ENCODE measurements around the gene CHCHD6.

CHCHD6 gene

DNA sequence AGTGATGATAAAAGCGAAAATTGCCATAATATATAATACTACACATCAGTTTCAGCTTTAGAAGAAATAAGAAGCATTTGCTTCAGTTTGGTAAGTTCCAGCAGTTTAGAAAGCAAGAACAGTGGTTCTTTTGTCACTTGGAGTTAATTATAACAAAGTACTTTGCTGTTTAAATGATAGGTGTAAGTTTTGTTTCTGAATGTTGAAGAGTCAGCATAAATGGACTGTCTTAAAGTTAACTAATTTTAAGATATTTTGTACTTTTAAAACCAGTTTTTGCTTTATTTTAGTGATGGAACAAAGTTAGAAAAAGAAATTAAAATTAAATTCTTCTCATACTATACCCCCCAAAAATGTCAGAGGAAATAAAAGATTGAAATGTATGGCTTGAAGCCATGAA lies 24.6 kb downstream of the CHCHD6 start:
- no peaks in the 10 kb centered on the region for H3K79me2 ChIP-seq (ENCODE audit: insufficient read depth, low read length)
- H3K27me3 ChIP-seq (ENCODE audit: low read length) = no peaks in the 10 kb centered on the region
- H3K4me3 ChIP-seq (ENCODE audit: insufficient read depth, low read length, poor library complexity, severe bottlenecking) = no peak overlapping the region
- no peaks in the 10 kb centered on the region for H3F3A ChIP-seq (ENCODE audit: insufficient read depth)
- H4K20me1 ChIP-seq (ENCODE audit: low read depth, low read length) = no peaks in the 10 kb centered on the region
- H3K27ac ChIP-seq (ENCODE audit: low read depth, low read length) = no peak overlapping the region
- TF ChIP-seq, protein P1, sequence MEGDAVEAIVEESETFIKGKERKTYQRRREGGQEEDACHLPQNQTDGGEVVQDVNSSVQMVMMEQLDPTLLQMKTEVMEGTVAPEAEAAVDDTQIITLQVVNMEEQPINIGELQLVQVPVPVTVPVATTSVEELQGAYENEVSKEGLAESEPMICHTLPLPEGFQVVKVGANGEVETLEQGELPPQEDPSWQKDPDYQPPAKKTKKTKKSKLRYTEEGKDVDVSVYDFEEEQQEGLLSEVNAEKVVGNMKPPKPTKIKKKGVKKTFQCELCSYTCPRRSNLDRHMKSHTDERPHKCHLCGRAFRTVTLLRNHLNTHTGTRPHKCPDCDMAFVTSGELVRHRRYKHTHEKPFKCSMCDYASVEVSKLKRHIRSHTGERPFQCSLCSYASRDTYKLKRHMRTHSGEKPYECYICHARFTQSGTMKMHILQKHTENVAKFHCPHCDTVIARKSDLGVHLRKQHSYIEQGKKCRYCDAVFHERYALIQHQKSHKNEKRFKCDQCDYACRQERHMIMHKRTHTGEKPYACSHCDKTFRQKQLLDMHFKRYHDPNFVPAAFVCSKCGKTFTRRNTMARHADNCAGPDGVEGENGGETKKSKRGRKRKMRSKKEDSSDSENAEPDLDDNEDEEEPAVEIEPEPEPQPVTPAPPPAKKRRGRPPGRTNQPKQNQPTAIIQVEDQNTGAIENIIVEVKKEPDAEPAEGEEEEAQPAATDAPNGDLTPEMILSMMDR (IDR thresholded peaks at IDR 0.05; ENCODE audit: insufficient read depth, low read length, poor library complexity, severe bottlenecking) = no peak
- TF ChIP-seq EZH2phosphoT487 (conservative IDR thresholded peaks at IDR 0.05; ENCODE audit: low read length) = no peak
- H2AFZ ChIP-seq (ENCODE audit: low read depth, low read length, severe bottlenecking) = no peak overlapping the region
- no peaks in the 10 kb centered on the region for H3K36me3 ChIP-seq (ENCODE audit: low read length)
- no peaks in the 10 kb centered on the region for H3K9me3 ChIP-seq (ENCODE audit: insufficient read depth, low read length)
- no peak overlapping the region for H3K4me2 ChIP-seq (ENCODE audit: low read depth, low read length, poor library complexity, severe bottlenecking)
- no peaks in the 10 kb centered on the region for H3K9me2 ChIP-seq (replicated peaks; ENCODE audit: insufficient read depth, low read length)
- H3K9ac ChIP-seq (ENCODE audit: low read length) = no peak overlapping the region

DNA sequence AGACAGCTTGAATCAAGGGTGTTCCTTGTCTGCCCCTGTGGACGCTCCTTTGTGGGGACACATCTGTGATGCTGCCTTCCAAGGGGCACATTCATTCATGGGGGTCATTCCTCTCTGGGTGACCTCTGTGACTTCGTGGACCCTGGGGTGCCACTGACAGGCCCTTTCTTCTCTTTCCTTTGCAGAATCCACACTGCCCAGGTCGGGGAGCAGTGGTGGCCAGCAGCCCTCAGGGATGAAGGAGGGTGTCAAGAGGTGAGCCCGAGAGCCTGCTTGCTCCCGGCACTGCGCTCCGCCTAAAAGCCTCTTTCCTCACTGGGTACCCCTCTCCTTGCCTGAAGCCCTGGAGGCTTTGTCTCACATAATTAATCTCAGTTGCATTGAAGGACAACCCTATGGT lies 26.3 kb downstream of the CHCHD6 start:
- Histone ChIP-seq H3K79me2 (ENCODE audit: insufficient read depth, low read length) (no peaks in the 10 kb centered on the region), H3F3A (ENCODE audit: insufficient read depth) (no peaks in the 10 kb centered on the region), H3K27ac (ENCODE audit: low read depth, low read length) (no peak overlapping the region), H4K20me1 (ENCODE audit: low read depth, low read length) (no peaks in the 10 kb centered on the region), H3K9ac (ENCODE audit: low read length) (no peak overlapping the region), H3K36me3 (ENCODE audit: low read length) (no peaks in the 10 kb centered on the region), H3K9me3 (ENCODE audit: insufficient read depth, low read length) (no peaks in the 10 kb centered on the region), H3K27me3 (ENCODE audit: low read length) (no peaks in the 10 kb centered on the region), H3K9me2 (replicated peaks; ENCODE audit: insufficient read depth, low read length) (no peaks in the 10 kb centered on the region), H3K4me3 (ENCODE audit: insufficient read depth, low read length, poor library complexity, severe bottlenecking) (no peak overlapping the region), H2AFZ (ENCODE audit: low read depth, low read length, severe bottlenecking) (no peak overlapping the region), H3K4me2 (ENCODE audit: low read depth, low read length, poor library complexity, severe bottlenecking) (no peak overlapping the region)
- TF ChIP-seq, protein P1 (IDR thresholded peaks at IDR 0.05; ENCODE audit: insufficient read depth, low read length, poor library complexity, severe bottlenecking) = no peak
- TF ChIP-seq EZH2phosphoT487 (conservative IDR thresholded peaks at IDR 0.05; ENCODE audit: low read length) = no peak

DNA sequence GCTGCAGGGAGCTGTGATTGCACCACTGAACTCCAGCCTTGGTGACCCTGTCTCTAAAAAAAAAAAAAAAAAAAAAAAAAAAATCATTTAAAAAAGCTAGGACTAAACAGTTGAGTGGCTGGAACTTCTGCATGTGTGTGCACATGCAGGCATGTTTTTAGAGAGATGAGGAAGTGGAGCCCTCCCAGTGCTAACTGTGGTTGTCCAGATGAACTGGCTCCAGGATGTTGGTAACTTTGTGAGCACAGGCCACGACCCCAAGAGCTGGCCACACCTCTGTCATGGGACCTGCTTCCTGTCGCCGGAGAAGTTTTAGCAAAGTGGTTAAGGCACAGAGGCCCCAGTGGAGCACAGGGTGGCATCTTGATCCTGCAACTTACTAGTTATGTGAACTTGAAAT lies 27.0 kb downstream of the CHCHD6 start:
- Histone ChIP-seq H3K9ac (ENCODE audit: low read length) (no peak overlapping the region), H3K9me3 (ENCODE audit: insufficient read depth, low read length) (no peaks in the 10 kb centered on the region), H3K27me3 (ENCODE audit: low read length) (no peaks in the 10 kb centered on the region), H3K9me2 (replicated peaks; ENCODE audit: insufficient read depth, low read length) (no peaks in the 10 kb centered on the region), H3K4me3 (ENCODE audit: insufficient read depth, low read length, poor library complexity, severe bottlenecking) (no peak overlapping the region), H3K36me3 (ENCODE audit: low read length) (no peaks in the 10 kb centered on the region), H3K79me2 (ENCODE audit: insufficient read depth, low read length) (no peaks in the 10 kb centered on the region), H3K27ac (ENCODE audit: low read depth, low read length) (no peak overlapping the region), H2AFZ (ENCODE audit: low read depth, low read length, severe bottlenecking) (no peak overlapping the region), H3F3A (ENCODE audit: insufficient read depth) (no peaks in the 10 kb centered on the region), H4K20me1 (ENCODE audit: low read depth, low read length) (no peaks in the 10 kb centered on the region), H3K4me2 (ENCODE audit: low read depth, low read length, poor library complexity, severe bottlenecking) (no peak overlapping the region)
- TF ChIP-seq, protein P1 (IDR thresholded peaks at IDR 0.05; ENCODE audit: insufficient read depth, low read length, poor library complexity, severe bottlenecking) = no peak
- TF ChIP-seq EZH2phosphoT487 (conservative IDR thresholded peaks at IDR 0.05; ENCODE audit: low read length) = no peak
